GM08714 (cell line): ENCODE results near the gene RPL32.
A peak's percentile ranks its signal among the peaks of the same experiment; 100 is the strongest.
"Not testable (repeated sequence)": the region's sequence is repeated elsewhere in the genome, so short reads cannot be mapped to it uniquely, and the experiment has no call there.

Experiments used
- H3K4me3 ChIP-seq: fragments of 200-500 bp; sonication (Bioruptor generic); 2 replicates; pipeline ENCODE4 v1.5.1; 2014; ENCODE audit warnings: mild to moderate bottlenecking, low read length, inconsistent platforms
- ZNF274 ChIP-seq: IDR thresholded peaks from 2 replicates; pipeline ENCODE4 v1.6.1; 2012; ENCODE audit warnings: mild to moderate bottlenecking, low read depth, low read length

The RPL32 gene

DNA sequence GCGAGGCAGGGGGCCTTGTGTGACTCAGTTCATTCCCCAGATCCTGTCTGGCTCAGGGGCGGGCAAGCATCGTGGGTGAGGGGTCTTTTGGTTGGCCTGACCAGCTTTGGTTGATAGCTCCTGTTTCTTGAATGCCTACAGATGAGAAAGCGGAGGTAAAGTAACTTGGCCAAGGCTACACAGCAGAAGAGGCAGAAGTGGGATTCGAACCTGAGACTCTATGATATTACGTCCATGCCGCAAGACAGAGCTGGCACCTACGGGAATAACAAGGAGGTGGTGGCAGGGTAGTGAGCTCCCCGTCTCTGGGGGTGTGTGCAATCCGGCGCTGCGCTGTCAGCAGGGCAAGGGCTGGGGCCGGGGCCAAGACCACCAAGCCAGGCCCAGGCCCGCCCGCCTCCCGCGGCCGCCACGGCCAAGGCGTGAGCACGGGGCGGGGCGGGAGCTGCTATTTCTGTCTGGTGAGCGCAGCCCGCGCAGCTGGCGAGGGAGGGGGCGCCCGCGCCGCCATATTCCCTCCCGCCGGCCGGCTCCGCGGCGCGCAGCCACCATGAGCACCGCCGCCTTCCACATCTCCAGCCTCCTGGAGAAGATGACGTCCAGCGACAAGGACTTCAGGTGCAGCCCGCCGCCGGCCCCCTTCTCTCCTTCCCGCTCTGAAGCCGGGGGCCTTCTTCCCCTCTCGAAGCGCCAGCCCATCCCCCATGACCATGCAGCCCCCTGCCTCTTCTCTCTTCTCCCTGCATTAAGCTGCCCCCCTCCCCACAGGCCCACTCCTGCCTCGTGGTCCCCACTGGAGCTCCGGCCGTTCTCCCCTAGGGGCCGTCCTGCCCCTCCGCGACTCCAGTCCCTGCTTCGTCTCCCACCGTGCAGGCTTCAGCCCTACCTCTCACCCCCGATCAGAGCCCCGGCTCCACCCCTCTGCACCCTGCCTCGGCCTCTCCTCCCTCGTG lies 44.9 kb downstream of the RPL32 start, which contains the start of gene CAND2:
Gene CAND2, plus strand, starts transcription at position 510 of the 953 bp plus-strand sequence. Its CDS starts 41 bp downstream, at position 551.
- peak within 1 kb of the TSS; percentile 45 for H3K4me3 ChIP-seq
- TF ChIP-seq ZNF274, result no peak

DNA sequence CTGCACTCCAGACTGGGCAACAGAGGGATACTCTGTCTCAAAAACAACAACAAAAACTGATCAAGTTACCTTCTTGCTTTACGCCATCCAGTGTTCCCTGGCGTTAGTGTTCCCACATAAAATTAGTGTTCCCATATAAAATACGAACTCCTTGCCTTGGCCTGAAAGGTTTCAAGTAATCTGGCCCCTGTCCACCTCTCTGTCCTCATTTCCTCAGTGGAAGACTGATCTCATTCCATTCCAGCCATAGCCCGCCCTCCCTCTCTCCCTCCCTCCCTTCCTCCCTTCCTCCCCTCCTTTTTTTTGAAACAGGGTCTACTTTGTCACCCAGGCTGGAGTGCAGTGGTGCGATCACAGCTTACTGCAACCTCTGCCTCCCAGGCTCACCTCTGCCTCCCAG lies 47.7 kb downstream of the RPL32 start:
- no peak overlapping the region for H3K4me3 ChIP-seq

GRCh38 chr3:12791430-12791829 lies 49.9 kb downstream of the RPL32 start:
- TF ChIP-seq ZNF274, result no peak
- no peak overlapping the region for H3K4me3 ChIP-seq

More for the DNA sequence above, 47.7 kb downstream of the RPL32 start:
- TF ChIP-seq ZNF274, result no peak

DNA sequence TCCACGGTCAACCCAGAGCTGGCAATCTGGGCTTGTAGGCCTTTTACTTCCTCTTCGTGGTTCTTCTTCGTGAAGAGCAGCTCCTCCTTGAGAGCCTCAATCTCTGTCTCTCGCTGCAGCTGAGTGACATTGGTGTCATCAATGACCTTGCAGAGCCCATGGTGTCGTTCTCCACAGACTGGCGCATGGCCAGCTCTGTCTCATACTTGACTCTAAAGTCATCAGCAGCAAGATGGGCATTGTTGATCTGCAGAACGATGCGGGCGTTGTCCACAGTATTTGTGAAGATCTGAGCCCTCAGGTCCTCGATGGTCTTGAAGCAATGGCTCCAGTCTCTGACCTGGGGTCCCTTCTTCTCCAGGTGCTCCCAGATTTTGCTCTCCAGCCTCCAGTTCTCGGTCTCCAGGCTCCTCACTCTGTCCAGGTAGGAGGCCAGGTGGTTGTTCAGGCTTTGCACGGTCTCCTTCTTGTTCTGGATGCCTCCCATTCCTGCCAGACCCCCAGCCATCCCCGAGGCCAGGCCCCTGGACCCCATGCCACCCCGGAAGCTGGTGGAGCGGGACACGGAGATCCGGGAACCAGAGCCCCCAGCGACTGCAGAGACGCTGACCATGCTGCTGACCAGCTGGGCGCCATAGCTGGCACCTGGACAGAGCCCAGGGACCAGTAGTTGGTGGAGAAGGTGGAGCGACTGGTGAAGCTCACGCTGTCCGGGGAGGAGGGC lies 53.2 kb downstream of the RPL32 start:
- H3K4me3 ChIP-seq, result not testable (repeated sequence)

DNA sequence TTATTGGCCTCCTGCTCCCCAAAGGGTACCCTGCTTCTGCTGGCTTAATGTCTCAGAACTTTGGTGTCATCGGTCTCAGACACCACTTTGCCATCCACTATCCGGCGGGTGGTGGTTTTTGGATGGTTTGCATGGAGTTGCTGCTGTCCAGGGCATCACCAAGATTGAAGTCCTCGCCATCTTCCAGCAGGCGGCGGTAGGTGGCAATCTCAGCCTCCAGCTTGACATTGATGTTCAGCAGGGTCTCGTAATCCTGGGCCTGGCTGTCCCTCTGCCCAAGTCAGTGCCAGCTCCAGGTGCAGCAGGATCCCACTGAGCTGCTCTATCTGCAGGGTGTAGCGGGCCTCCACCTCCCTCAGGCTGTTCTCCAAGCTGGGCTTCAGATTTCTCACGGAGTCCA lies 54.0 kb downstream of the RPL32 start:
- H3K4me3 ChIP-seq, result not testable (repeated sequence)

GRCh38 chr3:12785096-12785495 lies 56.3 kb downstream of the RPL32 start:
- no peak for TF ChIP-seq ZNF274
- no peak overlapping the region for H3K4me3 ChIP-seq
